ENCODE measurements around the gene UBALD1.

GRCh38 chr16:4640572-4641305 lies 26.1 kb upstream of the UBALD1 start:
- TF ChIP-seq CTCF (IDR thresholded peaks at IDR 0.05; ENCODE audit: low read depth, low read length, poor library complexity, severe bottlenecking) (no peak), EZH2phosphoT487 (IDR thresholded peaks at IDR 0.05; ENCODE audit: borderline replicate concordance, low read length) (no peak)
